Esophagus muscularis mucosa (tissue), 4 donors: Measurements from ENCODE around the gene OR7A17.

Source experiments
- CTCF ChIP-seq, 3 experiments: fragments of 200-600 bp in 2 of 3; fragments of 450-650 bp in 1 of 3; sonication (generic) in 2 of 3; IDR thresholded peaks; one replicate each; pipeline ENCODE4 v1.5.1; 2017 to 2019; ENCODE audit warnings: antibody characterized with exemption in 3 of 3, mild to moderate bottlenecking in 2 of 3, moderate library complexity in 1 of 3
- EP300 ChIP-seq: sonication (generic); formaldehyde crosslinking; IDR thresholded peaks from one replicate; pipeline ENCODE4 v1.6.1; 2017; ENCODE audit warnings: antibody characterized with exemption
- POLR2A ChIP-seq: fragments of 450-650 bp; IDR thresholded peaks from one replicate; pipeline ENCODE4 v1.6.1; 2017; ENCODE audit warnings: antibody characterized with exemption, moderate library complexity, mild to moderate bottlenecking, low read depth
- POLR2AphosphoS5 ChIP-seq, 2 donors: sonication (generic); formaldehyde crosslinking; IDR thresholded peaks; one replicate each; pipeline ENCODE4 v1.6.1; 2017; ENCODE audit warnings: antibody characterized with exemption in 2 of 2

GRCh38 chr19:14886032-14886431, at the start of gene OR7A17:
- TF ChIP-seq CTCF (IDR thresholded peaks at IDR 0.05) (no peak), POLR2A (no peak), POLR2AphosphoS5 (IDR thresholded peaks at IDR 0.05) (no peak), EP300 (no peak)
